CD4-positive, alpha-beta T cell treated with Interleukin-15 for 4 hours (primary cell): ENCODE results near the gene CD320.
A peak's percentile ranks its signal among the peaks of the same experiment; 100 is the strongest.

Experiments
- DNase-seq: peaks from one replicate; pipeline ENCODE4 v3.0.0-alpha.2; 2020; ENCODE audit warnings: low spot score

Gene CD320

GRCh38 chr19:8254286-8255001 lies 53.7 kb downstream of the CD320 start:
- DNase-seq: no peak

DNA sequence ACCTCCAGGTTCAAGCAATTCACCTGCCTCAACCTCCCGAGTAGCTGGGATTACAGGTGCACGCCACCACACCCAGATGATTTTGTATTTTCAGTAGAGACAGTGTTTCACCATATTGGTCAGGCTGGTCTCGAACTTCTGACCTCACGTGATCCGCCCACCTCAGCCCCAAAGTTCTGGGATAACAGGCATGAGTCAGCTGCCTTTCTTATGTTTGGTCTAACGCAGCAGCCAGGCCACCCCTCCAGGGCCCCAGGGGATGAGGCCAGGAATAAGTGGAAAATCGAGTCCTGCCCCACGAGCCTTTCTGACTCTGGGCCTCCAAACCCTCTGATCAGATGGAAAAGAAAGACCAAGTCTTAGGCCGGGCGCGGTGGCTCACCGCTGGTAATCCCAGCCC lies 54.5 kb downstream of the CD320 start:
- no peak for DNase-seq

DNA sequence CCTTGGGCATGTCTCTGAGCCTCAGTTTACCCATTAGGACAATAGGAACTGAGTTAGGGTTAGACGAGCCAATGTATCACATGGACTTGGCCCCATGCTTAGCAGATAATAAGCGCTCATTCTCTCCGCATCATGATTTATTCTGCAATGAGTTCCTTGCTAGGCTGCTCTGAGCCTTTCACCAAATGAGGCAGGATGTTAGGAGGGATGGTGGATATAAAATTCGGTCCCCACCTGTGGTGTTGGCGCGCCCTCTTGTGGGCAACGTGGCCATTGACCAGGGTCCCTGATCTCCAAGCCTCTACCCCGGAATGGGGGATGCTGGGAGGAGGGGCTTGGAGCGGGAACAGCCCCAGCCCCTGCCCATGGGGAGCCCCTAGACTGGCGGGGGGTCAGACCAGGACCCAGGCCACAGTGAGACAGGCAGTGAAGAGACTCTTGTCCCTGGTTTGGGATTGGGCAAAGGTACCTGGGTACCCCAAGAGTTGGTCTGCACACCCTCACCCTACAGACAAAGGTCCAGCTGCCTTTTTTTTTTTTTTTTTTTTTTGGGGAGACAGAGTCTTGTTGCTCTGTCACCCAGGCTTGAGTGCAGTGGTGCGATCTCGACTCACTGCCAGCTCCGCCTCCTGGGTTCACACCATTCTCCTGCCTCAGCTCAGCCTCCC lies 55.1 kb downstream of the CD320 start:
- peak; percentile 82 for DNase-seq
